HepG2 (cell line): ENCODE data around the gene MCMBP. TPM values are rescaled to one million over a fixed set of nuclear protein-coding genes. Genes with fewer than 3 reads are reported as not detected.

Experiments used
- ATAC-seq: fragments of 200-7000 bp; cut with Tn5 transposase; 3 replicates; pipeline ENCODE4 v1.9.1; 2020; ENCODE audit warnings: mild to moderate bottlenecking, moderate library complexity
- BruUV-seq: library from RNA; stranded (reverse); fragments of 400-500 nt; replicated peaks from 2 replicates; lab custom pipeline; 2021; lab: Mats Ljungman, UMichigan
- CTCF ChIA-PET: fragments of 300-600 bp; formaldehyde crosslinking; extraction: SDS; loops from one replicate; lab custom pipeline; 2021; ENCODE audit warnings: low total read pairs, inconsistent platforms, low intra/inter-chr PET ratio; lab: Yijun Ruan, JAX
- POLR2A ChIA-PET: fragments of 350-600 bp; sonication (Branson Sonifier 250); formaldehyde crosslinking; loops from one replicate; lab custom pipeline; 2020; ENCODE audit warnings: antibody characterized with exemption, inconsistent platforms; lab: Yijun Ruan, JAX
- DNase-seq: peaks from one replicate; pipeline ENCODE4 v3.0.0-alpha.2; 2015; ENCODE audit warnings: low spot score
- FAIRE-seq: peaks from 3 replicates; lab custom pipeline; 2011; peaks lifted over from hg19 to GRCh38; lab: Jason Lieb, UNC
- H2AFZ ChIP-seq: one replicate; pipeline ENCODE4 v1.6.1; 2011; ENCODE audit warnings: low read length, inconsistent platforms
- H3K27ac ChIP-seq: fragments of 300-600 bp; 3 replicates; pipeline ENCODE4 v1.8.0; 2011; ENCODE audit warnings: mixed run types, mild to moderate bottlenecking, mixed read lengths, low read length, inconsistent platforms; ENCODE audit not compliant: insufficient read depth; ENCODE audit errors: extremely low read length
- H3K27me3 ChIP-seq, 2 experiments: fragments of 200-600 bp in 1 of 2; 2 replicates in 1 of 2; 3 replicates in 1 of 2; pipeline versions ENCODE4 v1.6.0 to v1.8.0; 2011; ENCODE audit warnings: low read length in 2 of 2, mild to moderate bottlenecking in 2 of 2, moderate library complexity in 2 of 2, inconsistent platforms in 1 of 2; ENCODE audit not compliant: insufficient read depth in 2 of 2, control insufficient read depth in 1 of 2
- H3K36me3 ChIP-seq, 2 experiments: fragments of 200-600 bp in 1 of 2; replicated peaks in 1 of 2; 2 replicates in 1 of 2; 3 replicates in 1 of 2; pipeline versions ENCODE4 v1.5.1 to v1.8.0; 2011; ENCODE audit warnings: low read length in 2 of 2, inconsistent platforms in 1 of 2; ENCODE audit not compliant: insufficient read depth in 2 of 2, control insufficient read depth in 1 of 2
- H3K4me1 ChIP-seq: 2 replicates; pipeline ENCODE4 v1.5.1; 2012; ENCODE audit warnings: low read length, inconsistent platforms; ENCODE audit not compliant: insufficient read depth
- H3K4me2 ChIP-seq: 2 replicates; pipeline ENCODE4 v1.6.0; 2011; ENCODE audit warnings: low read depth, low read length, inconsistent platforms
- H3K4me3 ChIP-seq, 3 experiments: fragments of 200-600 bp in 1 of 3; sonication (generic), shearing (Covaris generic) in 1 of 3; replicated peaks in 1 of 3; 2 replicates each; pipeline ENCODE4 v1.5.1; 2011 to 2016; ENCODE audit warnings: low read length in 3 of 3, inconsistent platforms in 2 of 3, low read depth in 2 of 3, mild to moderate bottlenecking in 2 of 3, control low read depth in 1 of 3, mixed read lengths in 1 of 3; ENCODE audit not compliant: insufficient read depth in 1 of 3
- H3K79me2 ChIP-seq: one replicate; pipeline ENCODE4 v1.6.1; 2011; ENCODE audit warnings: low read length, inconsistent platforms; ENCODE audit not compliant: insufficient read depth
- H3K9ac ChIP-seq: 2 replicates; pipeline ENCODE4 v1.6.0; 2011; ENCODE audit warnings: mild to moderate bottlenecking, low read depth, low read length, inconsistent platforms; ENCODE audit not compliant: insufficient read depth
- H3K9me3 ChIP-seq: 2 replicates; pipeline ENCODE4 v1.5.1; 2012; ENCODE audit warnings: mild to moderate bottlenecking, low read length
- H4K20me1 ChIP-seq: 2 replicates; pipeline ENCODE4 v1.6.0; 2011; ENCODE audit warnings: inconsistent platforms, mild to moderate bottlenecking, low read length, moderate library complexity; ENCODE audit not compliant: insufficient read depth
- ATRX ChIP-seq: sonication (generic); formaldehyde crosslinking; IDR thresholded peaks from 2 replicates; pipeline ENCODE4 v1.4.0; 2020; ENCODE audit warnings: missing genetic modification reagents, borderline replicate concordance
- CEBPB ChIP-seq: IDR thresholded peaks from 2 replicates; pipeline ENCODE4 v1.6.1; 2011; ENCODE audit warnings: low read depth, low read length, improper control_type of control experiment, borderline replicate concordance
- MATR3 ChIP-seq: sonication (generic); formaldehyde crosslinking; IDR thresholded peaks from 2 replicates; pipeline ENCODE4 v1.4.0; 2020; ENCODE audit warnings: missing genetic modification reagents
- SP4 ChIP-seq: sonication (generic); formaldehyde crosslinking; IDR thresholded peaks from 2 replicates; pipeline ENCODE4 v1.8.1; 2023; ENCODE audit warnings: mild to moderate bottlenecking, missing genetic modification reagents
- STAT5B ChIP-seq: sonication (generic); formaldehyde crosslinking; IDR thresholded peaks from 2 replicates; pipeline ENCODE4 v1.4.0; 2020; ENCODE audit warnings: missing genetic modification reagents
- TMF1 ChIP-seq: sonication (generic); formaldehyde crosslinking; IDR thresholded peaks from 2 replicates; pipeline ENCODE4 v1.8.1; 2022; ENCODE audit warnings: low read depth, missing genetic modification reagents
- ZNF121 ChIP-seq: sonication (generic); formaldehyde crosslinking; IDR thresholded peaks from 2 replicates; pipeline ENCODE4 v1.5.0; 2020; ENCODE audit warnings: mild to moderate bottlenecking, missing genetic modification reagents
- ZNF569 ChIP-seq: sonication (generic); formaldehyde crosslinking; IDR thresholded peaks from 2 replicates; pipeline ENCODE4 v1.5.0; 2020; ENCODE audit warnings: mild to moderate bottlenecking, missing genetic modification reagents, moderate library complexity, borderline replicate concordance
- ZNF598 ChIP-seq: sonication (generic); formaldehyde crosslinking; IDR thresholded peaks from 2 replicates; pipeline ENCODE4 v1.5.1; 2020; ENCODE audit warnings: mild to moderate bottlenecking, missing genetic modification reagents, borderline replicate concordance
- ZNF629 ChIP-seq: sonication (generic); formaldehyde crosslinking; conservative IDR thresholded peaks from 2 replicates; pipeline ENCODE4 v1.5.0; 2020; ENCODE audit warnings: missing genetic modification reagents
- ZNF652 ChIP-seq: IDR thresholded peaks from 2 replicates; pipeline ENCODE4 v1.6.1; 2016; ENCODE audit warnings: low read depth, borderline replicate concordance
- ZNF891 ChIP-seq: sonication (generic); formaldehyde crosslinking; IDR thresholded peaks from 2 replicates; pipeline ENCODE4 v1.5.0; 2020; ENCODE audit warnings: mild to moderate bottlenecking, missing genetic modification reagents
- WGBS: methylation state at CpG from one replicate; pipeline ENCODE4 v1.1.6; 2017; ENCODE audit warnings: low lambda C conversion rate; 5-methylcytosine and 5-hydroxymethylcytosine counted together
- in situ Hi-C: cut with HindIII; loops from 2 replicates; pipeline ENCODE4 v1.10.0; 2017; ENCODE audit warnings: low pct_unique_long_range_greater_than_20kb; ENCODE audit not compliant: extremely low pct_ligation_motif_present
- intact Hi-C: fragments of 100-400 bp; cut with micrococcal nuclease; formaldehyde crosslinking; loops from one replicate; pipeline ENCODE4 v1.10.0; 2022; ENCODE audit not compliant: unreplicated experiment
- polyA plus RNA-seq, 8 experiments: library from polyadenylated mRNA; depleted of rRNA in 3 of 8; stranded (reverse) in 7 of 8; unstranded in 1 of 8; fragments of >200 nt; fragmentation: Illumina TruSeq in 4 of 8; extraction: Trizol in 4 of 8; gene quantifications; 2 replicates each; pipeline versions ENCODE4 v1.2.1 to v1.2.3, GENCODE V29; 2011 to 2016; ENCODE audit warnings: low read depth in 4 of 8, missing spikeins in 1 of 8, mixed read lengths in 1 of 8; ENCODE audit not compliant: insufficient read depth in 1 of 8
- total RNA-seq, 5 experiments: library from RNA; depleted of rRNA; stranded (reverse); fragments of >200 nt; fragmentation: Illumina TruSeq; extraction: Trizol; gene quantifications; 2 replicates each; pipeline ENCODE4 v1.2.3, GENCODE V29; 2016; ENCODE audit warnings: low read depth in 1 of 5
- TF ChIP-seq, protein P1 (sequence below): sonication (generic); formaldehyde crosslinking; IDR thresholded peaks from 2 replicates; pipeline ENCODE4 v1.8.0; 2022; ENCODE audit warnings: mild to moderate bottlenecking, missing genetic modification reagents, moderate library complexity
- TF ChIP-seq, protein P2 (sequence below): sonication (generic); formaldehyde crosslinking; IDR thresholded peaks from 2 replicates; pipeline ENCODE4 v1.4.0; 2020; ENCODE audit warnings: mild to moderate bottlenecking, missing genetic modification reagents

The MCMBP gene
- total and polyA plus RNA-seq, 2 of the 13 experiments (the other 11 are each of a cell fraction or from before 2014, with no cell fraction given): 35.7 to 62.4 TPM

GRCh38 chr10:119807960-119808697 lies 64.5 kb downstream of the MCMBP start:
- Histone ChIP-seq H4K20me1 (no peaks in the 10 kb centered on the region), H3K9me3 (no peaks in the 10 kb centered on the region), H3K4me3 (no peak overlapping the region), H3K4me1 (no peaks in the 10 kb centered on the region), H3K79me2 (no peaks in the 10 kb centered on the region), H3K36me3 (peaks cover 4 to 31% of the 10 kb centered on the region in 2 experiments; a peak in 4 of 5 replicates), H3K27ac (no peak overlapping the region), H3K27me3 (no peaks in the 10 kb centered on the region), H3K9ac (no peak overlapping the region), H3K4me2 (no peak overlapping the region), H2AFZ (no peak overlapping the region)
- FAIRE-seq (no peak), ATAC-seq (no peak), DNase-seq (no peak)
- POLR2A ChIA-PET: no interaction called here
- WGBS: 98% methylated on average over 3 of the region's 3 CpGs
- intact Hi-C loops: no loop called here
- in situ Hi-C loops: no loop called here
- CTCF ChIA-PET: no interaction called here
- no TSS peak for BruUV-seq
- TF ChIP-seq ATRX (CRISPR knock-in tag) (no peak), ZNF629 (CRISPR knock-in tag) (no peak), ZNF598 (CRISPR knock-in tag) (no peak), ZNF121 (CRISPR knock-in tag) (no peak), TMF1 (CRISPR knock-in tag) (no peak), CEBPB (no peak), ZNF652 (CRISPR knock-in tag) (no peak), ZNF891 (CRISPR knock-in tag) (no peak), ZNF569 (CRISPR knock-in tag) (no peak), MATR3 (CRISPR knock-in tag) (no peak), SP4 (CRISPR knock-in tag) (no peak), STAT5B (no peak)
- TF ChIP-seq, protein P1, sequence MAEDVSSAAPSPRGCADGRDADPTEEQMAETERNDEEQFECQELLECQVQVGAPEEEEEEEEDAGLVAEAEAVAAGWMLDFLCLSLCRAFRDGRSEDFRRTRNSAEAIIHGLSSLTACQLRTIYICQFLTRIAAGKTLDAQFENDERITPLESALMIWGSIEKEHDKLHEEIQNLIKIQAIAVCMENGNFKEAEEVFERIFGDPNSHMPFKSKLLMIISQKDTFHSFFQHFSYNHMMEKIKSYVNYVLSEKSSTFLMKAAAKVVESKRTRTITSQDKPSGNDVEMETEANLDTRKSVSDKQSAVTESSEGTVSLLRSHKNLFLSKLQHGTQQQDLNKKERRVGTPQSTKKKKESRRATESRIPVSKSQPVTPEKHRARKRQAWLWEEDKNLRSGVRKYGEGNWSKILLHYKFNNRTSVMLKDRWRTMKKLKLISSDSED (CRISPR knock-in tag): no peak
- TF ChIP-seq, protein P2, sequence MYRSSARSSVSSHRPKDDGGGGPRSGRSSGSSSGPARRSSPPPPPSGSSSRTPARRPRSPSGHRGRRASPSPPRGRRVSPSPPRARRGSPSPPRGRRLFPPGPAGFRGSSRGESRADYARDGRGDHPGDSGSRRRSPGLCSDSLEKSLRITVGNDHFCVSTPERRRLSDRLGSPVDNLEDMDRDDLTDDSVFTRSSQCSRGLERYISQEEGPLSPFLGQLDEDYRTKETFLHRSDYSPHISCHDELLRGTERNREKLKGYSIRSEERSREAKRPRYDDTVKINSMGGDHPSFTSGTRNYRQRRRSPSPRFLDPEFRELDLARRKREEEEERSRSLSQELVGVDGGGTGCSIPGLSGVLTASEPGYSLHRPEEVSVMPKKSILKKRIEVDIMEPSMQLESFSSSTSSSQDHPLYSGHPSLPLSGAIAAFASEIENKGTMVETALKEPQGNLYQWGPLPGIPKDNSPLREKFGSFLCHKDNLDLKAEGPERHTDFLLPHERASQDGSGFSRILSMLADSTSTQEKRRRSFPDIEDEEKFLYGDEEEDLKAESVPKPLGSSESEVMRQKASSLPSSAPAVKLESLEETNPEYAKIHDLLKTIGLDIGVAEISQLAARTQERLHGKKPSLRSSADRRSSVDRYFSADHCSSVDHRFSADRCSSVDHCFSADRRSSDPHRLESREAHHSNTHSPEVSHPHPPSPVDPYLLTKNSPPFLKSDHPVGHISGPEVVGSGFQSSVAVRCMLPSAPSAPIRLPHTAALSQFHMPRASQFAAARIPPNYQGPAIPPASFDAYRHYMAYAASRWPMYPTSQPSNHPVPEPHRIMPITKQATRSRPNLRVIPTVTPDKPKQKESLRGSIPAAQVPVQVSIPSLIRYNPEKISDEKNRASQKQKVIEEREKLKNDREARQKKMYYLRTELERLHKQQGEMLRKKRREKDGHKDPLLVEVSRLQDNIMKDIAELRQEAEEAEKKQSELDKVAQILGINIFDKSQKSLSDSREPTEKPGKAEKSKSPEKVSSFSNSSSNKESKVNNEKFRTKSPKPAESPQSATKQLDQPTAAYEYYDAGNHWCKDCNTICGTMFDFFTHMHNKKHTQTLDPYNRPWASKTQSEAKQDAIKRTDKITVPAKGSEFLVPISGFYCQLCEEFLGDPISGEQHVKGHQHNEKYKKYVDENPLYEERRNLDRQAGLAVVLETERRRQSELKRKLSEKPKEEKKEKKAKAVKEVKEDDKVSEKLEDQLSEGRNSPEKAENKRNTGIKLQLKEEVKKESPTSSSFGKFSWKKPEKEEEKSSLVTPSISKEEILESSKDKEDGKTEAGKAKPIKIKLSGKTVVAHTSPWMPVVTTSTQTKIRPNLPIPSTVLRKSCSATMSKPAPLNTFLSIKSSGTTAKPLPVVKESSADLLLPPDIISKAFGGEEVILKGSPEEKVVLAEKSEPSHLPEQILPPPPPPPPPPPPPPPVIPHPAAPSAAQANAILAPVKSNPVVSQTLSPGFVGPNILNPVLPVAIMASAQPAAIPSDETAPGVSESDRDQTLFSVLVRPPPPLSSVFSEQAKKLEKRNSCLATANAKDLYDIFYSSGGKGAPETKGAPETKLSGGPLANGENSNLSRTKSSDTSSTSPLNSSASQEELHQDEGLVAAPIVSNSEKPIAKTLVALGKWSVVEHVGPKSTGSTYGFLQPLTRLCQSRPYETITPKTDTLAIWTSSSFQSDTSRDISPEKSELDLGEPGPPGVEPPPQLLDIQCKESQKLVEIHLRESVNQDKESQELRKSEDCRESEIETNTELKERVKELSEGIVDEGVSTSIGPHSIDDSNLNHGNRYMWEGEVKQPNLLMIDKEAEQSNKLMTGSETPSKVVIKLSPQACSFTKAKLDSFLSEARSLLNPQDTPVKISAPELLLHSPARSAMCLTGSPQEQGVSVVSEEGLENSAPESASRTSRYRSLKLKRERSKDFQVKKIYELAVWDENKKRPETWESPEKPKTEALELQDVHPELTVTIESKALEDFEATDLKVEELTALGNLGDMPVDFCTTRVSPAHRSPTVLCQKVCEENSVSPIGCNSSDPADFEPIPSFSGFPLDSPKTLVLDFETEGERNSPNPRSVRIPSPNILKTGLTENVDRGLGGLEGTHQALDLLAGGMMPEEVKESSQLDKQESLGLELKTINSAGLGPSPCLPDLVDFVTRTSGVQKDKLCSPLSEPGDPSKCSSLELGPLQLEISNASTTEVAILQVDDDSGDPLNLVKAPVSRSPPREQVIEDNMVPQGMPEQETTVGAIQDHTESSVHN (CRISPR knock-in tag): no peak
